DND-41 (cell line): ENCODE results near the gene VSX1.

ENCODE experiments used
- EZH2 ChIP-seq: IDR thresholded peaks from 3 replicates; pipeline ENCODE4 v1.6.1; 2012; ENCODE audit warnings: borderline replicate concordance, low read depth, mild to moderate bottlenecking, moderate library complexity, low read length, inconsistent platforms; ENCODE audit not compliant: severe bottlenecking
- TF ChIP-seq, protein P1 (sequence below): IDR thresholded peaks from 2 replicates; pipeline ENCODE4 v1.5.1; 2012; ENCODE audit warnings: borderline replicate concordance, low read length, moderate library complexity, mild to moderate bottlenecking; ENCODE audit not compliant: poor library complexity, severe bottlenecking; ENCODE audit errors: extremely low read depth

DNA sequence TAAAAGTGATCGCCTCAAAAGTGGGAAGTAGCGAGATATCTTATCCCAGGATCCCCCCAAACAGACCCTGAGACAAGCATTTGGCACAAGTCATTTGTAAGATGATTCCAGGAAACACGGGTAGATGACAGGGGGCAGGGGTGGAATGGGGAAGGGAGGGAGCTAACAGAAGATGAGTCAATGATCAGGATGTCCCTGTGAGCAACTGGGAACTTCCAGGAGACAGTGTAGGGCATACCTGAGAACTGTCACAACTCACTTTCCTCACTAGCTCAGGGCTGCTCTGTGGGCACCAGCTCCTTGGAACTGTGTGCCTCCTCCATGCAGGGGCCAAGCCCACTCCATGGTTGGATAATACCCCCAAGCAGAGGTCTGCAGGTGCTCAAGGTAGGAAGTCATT is 38.5 kb upstream of the VSX1 start:
- TF ChIP-seq, protein P1, sequence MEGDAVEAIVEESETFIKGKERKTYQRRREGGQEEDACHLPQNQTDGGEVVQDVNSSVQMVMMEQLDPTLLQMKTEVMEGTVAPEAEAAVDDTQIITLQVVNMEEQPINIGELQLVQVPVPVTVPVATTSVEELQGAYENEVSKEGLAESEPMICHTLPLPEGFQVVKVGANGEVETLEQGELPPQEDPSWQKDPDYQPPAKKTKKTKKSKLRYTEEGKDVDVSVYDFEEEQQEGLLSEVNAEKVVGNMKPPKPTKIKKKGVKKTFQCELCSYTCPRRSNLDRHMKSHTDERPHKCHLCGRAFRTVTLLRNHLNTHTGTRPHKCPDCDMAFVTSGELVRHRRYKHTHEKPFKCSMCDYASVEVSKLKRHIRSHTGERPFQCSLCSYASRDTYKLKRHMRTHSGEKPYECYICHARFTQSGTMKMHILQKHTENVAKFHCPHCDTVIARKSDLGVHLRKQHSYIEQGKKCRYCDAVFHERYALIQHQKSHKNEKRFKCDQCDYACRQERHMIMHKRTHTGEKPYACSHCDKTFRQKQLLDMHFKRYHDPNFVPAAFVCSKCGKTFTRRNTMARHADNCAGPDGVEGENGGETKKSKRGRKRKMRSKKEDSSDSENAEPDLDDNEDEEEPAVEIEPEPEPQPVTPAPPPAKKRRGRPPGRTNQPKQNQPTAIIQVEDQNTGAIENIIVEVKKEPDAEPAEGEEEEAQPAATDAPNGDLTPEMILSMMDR = no peak
- TF ChIP-seq EZH2 = no peak
